Embryonic facial prominence (tissue), 1 donor: ENCODE data around the gene GLUL.
"Not testable (repeated sequence)": the region's sequence is repeated elsewhere in the genome, so short reads cannot be mapped to it uniquely, and the experiment has no call there.

ENCODE experiments used
- DNase-seq: peaks from one replicate; pipeline ENCODE4 v3.0.0-alpha.2; 2016; ENCODE audit errors: extremely low spot score

The GLUL gene

DNA sequence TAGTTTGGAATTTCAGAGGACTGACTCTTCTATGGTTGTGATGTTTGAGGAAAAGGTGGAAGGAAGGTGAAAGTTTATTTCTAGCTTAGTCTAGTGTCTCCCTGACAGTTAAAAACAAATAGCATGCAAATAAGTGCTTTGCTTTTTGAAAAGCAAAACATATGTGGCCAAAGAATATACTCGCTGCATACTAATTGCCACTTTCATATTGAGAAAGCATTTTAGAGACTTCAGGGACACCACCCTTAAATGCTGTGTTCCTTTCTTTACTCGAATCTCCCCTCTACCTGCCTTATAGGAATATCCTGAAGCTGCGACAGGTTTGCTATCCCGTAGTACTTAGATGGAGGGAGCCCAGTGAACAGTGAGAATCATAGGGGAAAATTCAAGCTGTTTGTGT lies 23.2 kb downstream of the GLUL start:
- no peak for DNase-seq

DNA sequence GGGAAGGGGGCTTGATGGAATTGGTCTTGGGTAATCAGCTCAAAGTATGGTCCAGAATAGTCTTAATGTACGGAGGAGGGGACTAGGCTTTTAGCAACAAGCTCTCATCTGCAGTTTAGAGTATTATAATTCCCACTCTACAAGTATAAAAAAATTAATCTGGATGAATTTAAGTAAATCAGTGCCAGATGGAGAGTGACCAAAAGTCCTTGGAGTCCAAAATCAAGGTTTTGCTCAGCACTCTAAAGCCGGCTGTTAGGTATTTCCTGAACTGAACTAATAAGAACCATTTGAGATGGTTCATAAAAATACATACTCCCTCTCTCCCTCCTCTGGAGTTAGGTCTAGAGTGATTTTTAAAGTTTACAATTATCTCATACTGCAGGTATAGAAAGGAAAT lies 23.7 kb downstream of the GLUL start:
- DNase-seq = no peak

DNA sequence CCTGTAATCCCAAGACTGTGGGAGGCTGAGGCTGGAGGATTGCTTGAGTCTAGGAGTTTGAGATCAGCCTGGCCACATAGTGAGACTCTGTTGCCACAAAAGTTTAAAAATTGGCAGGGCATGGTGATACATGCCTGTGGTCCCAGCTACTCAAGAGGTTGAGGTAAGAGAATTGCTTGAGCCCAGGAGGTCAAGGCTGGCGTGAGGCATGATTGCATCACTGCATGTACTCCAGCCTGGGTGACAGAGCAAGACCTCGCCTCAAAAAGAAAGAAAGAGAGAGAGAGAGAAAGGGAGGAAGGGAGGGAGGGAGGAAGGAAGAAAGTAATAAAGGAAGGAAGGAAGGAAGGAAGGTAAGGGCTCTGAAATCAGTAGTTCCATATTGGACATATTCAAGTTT lies 25.0 kb downstream of the GLUL start:
- DNase-seq = no peak

DNA sequence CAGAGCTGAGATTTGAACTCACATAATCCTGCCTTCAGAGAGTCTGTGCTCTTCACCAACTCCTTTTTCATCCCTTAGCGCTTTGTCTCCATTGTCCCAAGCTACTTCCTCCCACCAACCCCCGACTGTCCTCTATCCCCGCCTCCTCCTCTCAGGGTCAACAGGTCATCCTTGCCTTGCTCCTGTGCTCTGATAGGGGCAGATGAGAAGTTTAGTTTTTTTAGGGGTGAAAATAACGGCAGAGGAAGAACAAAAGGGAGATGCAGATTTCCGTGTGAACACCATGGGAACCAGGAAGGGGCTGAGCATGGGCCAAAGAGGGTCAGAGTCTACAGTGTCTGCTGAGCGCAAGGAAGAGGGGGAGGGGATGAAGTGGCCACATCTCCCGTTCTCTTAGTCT lies 31.9 kb downstream of the GLUL start:
- no peak for DNase-seq

DNA sequence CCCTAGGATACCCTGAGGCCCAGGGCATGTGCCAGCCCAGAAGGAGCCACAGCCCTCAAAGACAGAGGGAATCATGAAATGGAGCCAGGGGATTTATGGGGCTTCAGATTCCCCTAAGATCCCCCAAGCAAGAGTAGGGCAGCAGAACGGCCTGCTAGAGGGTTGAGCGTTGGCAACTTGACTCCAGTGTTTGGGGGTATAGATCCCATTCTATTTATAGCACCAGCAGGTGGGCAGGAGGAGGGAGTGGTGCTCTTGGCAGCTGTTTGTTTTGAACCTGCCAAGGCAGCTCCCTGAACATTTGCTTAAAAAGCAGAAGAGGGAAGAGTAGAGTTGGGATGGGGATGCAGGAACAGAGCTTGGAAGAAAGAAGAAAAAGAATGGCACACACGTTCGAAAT lies 33.7 kb downstream of the GLUL start:
- DNase-seq = no peak

DNA sequence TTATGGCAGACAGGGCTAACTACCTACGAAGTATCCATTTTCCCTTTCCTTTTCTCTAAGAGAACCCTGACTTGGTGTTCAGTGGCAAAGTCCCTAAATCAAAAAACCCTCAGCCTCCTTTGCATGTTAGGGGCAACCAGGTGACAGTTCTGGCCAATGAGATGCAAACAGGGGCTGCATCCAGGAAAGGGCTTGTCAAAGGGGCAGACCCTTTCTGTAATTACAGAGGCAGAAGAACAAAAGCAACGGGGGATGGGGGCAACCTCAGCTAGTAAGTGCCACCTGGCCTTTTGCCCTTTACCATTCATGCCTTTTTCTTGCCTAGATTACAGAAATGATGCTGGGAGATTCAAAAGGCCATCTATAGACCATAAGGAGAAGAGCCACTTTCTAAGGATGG lies 34.4 kb downstream of the GLUL start:
- no peak for DNase-seq

DNA sequence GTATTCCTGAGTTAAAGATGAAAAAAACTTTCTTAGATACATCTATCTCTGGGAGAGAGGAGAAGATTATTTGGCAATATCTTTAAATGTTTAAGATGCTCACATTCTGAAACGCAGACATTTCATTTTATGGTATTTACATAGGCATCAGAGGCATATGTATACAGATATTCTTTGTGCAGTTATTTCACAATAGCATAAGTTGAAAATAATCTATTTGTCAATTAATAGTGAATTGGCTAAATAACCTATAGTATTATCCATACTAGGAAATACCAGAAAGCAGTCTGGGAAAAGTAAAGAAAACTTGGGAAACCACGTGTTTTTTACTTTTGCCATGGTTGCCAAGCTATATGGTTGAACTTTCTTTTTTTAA lies 35.9 kb downstream of the GLUL start:
- no peak for DNase-seq

DNA sequence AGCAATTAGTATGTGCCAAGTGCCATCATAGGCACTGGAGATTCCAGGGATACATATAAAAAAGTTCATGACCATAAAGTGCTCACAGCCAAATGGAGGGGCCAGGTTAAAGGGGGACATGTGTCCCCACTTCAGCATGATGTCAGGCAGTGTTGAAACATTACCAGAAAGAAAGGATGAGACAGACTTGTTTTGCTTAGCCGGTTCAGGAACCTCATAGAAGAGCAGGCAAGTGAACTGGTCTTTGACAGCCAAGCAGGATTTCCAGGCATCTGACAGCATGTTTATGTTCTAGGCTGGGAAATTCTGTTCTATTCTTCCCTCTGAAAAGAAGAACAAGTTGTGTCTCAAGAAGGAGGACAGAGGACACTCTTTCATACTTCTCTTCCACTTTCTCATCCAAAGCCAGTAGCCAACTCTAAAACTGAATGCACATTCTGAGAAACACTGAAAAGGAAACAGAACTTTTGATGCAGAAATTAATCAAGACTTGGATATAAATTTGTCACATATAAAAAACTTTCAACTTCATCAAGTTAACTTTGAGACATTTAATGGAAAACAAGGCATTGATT lies 39.7 kb downstream of the GLUL start:
- DNase-seq = no peak

DNA sequence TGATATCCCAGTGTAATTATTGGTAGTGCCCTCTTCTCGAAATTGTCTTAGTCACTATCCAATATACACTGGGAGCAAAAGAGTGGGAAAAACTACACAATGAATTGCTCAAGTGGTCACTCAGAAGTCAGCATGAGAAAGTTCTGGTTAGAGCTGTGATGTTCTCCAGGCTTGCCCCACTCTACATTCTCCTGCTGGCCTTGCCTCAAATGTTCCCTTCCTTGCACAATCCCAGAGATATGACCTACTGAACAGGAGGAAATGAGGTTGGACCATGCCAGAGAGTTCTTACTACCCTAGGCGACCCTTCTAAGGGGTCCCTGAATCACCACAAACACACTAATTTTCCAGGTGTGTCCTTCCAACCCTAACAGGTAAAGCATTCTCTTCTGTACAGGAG lies 40.8 kb downstream of the GLUL start:
- no peak for DNase-seq

DNA sequence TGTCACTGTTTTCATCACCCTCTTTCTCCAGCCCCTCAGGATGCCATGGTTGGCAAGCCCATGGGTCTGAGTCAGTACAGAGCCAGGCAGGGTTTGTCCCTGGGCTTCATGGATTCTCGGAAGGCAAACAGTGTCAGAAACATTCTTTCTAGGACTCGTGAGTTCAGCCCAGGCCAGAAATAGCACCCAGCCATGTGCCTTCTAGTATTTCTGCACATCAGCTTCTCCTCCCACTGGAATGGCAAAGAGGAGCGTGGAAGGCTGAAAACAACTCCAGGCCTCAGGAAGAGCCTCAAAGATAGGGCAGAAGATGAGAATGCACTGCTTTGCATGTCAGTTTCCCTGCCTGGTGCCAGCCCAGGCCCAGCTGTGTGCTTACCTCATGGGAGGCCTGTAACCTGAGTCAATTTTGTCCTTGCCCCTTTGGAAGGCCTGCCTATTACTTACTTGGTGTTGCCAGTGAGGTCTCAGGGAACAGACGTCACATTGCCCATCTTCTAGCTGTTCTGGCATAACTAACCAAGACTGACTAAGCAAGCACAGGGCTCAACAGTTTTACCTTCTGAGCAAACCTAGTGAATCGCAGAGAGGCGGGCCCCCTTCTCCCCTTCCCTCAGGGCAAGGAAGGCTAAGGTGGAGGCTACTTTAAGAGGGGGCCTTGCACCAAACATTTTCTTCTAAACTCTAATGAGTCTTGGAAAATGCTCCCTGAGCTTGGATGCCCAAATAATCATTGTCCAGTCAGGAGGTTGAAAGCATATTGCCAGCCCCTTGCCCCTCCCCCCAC lies 42.4 kb downstream of the GLUL start:
- DNase-seq = no peak

DNA sequence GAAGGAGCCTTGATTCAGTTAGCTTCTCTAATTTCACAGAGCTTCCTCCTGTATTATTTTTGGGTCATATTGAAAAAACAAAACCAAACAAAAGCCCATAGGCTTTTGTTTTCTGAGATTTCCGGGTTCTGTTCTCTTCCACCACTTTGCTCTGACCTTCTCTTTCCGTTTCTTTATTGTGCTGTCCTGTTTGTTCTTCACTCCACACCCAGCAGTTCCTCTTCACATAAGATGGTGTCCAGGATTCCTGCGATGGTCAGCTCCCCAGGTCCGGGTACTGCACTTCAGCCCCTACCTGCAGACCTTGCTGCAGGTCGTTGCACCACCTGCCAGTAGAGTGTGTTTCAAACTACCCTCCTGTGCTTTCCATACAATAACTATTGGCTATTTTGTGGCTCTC lies 44.6 kb downstream of the GLUL start:
- no peak for DNase-seq

DNA sequence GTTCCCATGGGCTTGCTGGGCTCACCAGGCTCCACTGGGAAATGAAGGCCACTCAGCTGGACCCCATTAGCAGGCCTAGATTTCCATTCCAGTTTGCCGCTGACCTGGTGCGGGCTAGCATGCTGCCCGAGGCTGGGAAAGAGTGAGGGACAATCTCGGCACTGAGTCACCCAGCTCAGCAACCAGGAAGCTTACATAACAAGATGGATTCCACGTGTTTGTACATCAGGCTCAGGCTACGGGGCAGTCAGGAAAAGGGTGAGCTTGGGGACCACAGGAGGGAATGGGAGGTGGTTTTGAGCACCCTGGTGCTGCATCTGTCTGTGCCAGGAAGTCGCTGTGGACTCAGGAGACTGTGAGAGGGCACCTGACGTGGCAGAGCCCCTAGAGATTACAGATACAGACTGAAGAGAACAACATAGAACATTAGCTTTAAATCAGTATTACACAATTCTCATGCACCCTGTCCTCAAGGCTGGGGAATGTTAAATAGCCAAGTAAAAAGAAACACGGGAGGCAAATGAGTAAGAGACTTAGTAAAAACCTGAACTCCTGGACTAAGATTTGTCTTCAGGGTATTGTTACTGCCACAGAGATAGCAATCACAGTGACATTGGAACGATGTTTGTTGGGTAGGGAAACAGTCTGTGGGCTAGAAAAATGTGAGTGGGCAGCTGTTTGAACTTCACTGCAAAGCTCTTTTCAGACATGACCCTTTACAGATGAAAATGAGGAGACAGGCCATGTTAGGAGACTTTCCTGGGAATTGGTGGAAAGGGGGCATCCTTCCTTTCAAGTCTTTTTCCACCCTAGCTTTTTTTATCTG lies 51.1 kb downstream of the GLUL start:
- no peak for DNase-seq

DNA sequence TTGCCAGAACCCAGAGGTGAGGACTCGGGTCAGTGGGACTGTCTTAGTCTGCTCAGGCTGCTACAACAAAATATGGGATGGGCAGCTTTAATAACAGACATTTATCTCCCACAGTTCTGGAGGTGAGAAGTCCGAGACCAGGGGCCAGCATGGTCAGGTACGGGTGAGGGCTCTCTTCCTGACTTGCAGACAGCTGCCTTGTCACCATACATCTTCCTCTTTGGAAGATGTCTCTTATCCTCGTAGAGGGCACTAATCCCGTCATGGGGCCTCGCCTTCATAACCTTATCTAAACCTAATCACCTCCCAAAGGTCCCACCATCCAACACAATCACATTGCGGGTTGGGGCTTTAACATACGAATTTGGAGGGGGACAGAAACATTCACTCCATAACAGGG lies 51.9 kb downstream of the GLUL start:
- no peak for DNase-seq

DNA sequence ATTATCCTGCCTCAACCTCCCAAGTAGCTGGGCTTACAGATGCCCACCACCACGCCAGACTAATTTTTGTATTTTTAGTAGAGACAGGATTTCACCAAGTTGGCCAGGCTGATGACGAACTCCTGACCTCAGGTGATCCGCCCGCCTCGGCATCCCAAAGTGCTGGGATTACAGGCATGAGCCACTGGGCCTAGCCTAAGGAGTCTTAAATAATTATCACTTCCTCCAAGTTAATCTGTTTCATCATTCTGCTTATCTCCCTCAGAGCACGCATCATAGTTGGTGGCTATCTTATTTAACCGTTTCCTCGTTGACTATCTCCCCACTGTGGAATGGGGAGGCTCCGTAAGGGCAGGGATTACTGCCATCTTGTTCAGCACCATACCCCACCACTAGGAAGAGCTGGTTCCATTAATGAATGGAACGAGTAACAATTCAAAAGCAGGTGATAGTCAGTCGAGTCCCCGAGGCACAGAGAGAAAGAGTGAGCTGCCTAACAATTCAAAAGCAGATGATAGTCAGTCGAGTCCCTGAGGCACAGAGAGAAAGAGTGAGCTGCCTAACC lies 52.7 kb downstream of the GLUL start:
- no peak for DNase-seq

DNA sequence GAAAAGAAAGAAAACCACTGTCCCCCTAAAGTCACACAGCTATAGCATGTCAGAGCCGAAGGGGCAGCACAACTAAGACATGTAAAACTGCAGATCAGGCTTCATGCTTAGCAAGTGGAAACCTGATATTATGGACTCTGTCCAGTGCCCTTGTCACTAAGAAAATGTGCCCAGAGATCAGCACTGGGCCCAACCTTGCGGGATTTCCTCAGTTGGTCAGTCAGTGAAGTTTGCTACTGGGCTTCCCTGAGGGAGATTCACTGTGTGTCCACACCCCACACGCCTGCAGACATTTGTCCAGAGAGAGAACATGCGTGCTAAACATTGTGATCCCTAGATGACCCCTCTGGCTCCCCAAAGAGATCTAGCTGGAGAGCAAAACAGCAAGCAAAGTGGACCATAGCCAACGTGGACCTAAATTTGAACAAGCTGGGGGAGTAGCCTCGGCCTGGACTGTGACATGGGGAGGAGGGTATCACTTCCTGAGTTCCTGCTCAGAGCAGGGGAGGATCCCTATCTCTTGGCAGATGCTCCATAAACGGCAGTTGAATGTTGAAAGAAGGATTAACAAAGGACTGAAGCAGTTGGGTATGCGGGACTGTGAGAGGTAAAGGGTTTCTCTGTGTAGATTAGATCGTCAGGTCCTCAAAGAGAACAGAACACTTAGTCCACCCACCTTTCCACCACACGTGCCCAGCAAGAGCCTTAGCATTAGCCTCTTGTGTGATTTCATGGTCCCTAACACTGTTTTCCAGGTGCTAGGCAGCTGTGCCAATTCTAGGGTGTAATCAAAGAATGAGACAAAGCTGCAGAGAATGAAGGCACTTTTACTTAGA lies 53.6 kb downstream of the GLUL start:
- no peak for DNase-seq

DNA sequence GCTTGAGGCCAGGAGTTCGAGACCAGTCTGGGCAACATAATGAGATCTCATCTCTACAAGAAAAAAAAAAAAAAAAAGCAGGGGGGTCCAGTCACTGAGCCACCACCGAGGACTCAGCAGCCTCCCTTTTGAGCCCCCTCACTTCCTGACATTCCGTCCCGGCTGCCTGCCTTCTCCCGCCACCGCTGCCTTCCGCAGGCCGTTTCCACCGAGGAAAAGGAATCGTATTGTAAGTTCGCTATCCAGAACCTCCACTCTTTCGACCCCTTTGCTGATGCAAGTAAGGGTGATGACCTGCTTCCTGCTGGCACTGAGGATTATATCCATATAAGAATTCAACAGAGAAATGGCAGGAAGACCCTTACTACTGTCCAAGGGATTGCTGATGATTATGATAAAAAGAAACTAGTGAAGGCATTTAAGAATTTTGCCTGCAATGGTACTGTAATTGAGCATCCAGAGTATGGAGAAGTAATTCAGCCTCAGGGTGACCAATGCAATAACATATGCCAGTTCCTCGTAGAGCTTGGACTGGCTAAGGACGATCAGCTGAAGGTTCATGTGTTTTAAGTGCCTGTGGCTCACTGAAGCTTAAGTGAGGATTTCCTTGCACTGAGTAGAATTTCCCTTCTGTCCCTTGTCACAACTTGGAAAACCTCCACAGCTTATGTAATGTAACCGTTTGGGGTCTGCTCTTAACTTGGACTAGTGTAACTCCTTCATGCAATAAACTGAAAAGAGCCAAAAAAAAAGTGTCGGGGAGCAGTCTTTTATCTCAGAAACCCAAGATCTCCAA lies 55.6 kb downstream of the GLUL start:
- no peak for DNase-seq

DNA sequence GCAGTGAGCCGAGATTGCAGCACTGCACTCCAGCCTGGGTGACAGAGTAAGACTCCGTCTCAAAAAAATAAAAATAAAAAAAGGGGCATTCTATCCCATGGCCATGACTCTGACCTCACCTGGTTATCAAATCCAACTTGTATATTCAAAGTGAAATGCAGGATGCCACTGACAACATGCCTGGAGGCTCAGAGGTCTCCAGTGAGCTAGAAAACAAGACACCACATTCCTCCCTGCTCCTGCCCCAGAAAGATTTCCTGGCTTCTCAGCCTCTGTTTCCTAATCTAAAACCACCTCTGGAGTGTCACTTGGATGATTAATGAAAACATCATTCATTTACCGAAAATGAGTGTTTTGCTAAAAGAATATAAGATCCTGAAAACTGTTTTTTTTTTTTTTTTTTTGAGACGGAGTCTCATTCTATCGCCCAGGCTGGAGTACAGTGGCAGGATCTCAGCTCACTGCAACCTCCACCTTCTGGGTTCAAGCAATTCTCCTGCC lies 58.5 kb downstream of the GLUL start:
- DNase-seq = not testable (repeated sequence)

DNA sequence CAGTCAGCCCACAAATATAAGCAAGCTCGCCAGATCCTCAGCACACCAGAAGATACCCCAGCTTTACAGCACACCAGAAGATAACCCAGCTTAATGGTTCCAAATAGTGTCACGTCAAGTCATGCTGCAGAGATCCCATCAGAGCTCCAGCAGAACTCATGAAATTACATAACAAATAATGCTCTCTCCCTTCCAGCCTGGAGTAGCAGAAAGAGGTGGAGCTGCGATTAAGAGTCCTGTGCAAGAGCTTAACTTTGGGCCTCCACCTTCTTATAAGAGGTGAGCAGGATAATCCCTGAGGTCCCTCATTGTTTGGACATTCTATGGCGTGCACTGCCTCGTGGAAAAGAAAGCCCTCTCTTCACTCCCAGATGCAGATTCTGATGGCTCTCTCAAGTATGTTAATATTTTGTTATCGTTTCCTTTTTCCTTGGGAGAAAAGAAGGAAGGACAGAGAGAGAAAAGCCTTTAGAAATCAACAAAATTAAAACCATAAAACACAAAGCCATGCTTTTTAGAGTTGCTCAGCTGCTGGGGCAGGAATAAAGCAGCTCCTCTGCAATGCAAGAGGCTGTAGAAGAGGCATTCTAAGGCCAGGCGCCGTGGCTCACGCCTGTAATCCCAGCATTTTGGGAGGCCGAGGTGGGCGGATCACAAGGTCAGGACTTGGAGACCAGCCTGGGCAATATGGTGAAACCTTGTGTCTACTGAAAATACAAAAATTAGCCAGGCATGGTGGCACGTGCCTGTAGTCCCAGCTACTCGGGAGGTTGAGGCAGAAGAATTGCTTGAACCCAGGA lies 59.1 kb downstream of the GLUL start:
- DNase-seq = no peak
